ENCODE results near the gene CST4. TPM values are rescaled to one million over a fixed set of nuclear protein-coding genes. Genes with fewer than 3 reads are reported as not detected.

Gene CST4
- total and polyA plus RNA-seq, 2 donors (not counting 3 experiments of a cell fraction or from before 2014, with no cell fraction given), result not detected

- Histone ChIP-seq H3K9ac (replicated peaks; ENCODE audit: extremely low read depth, insufficient read depth, low read length) (no peak overlapping the region), H3K27ac (ENCODE audit: insufficient read depth, low read depth, low read length) (no peak overlapping the region), H3K27me3 (ENCODE audit: control insufficient read depth in 2 of 2, insufficient read depth in 2 of 2, low read length in 2 of 2) (no peaks in the 10 kb centered on the region), H3K79me2 (ENCODE audit: control insufficient read depth, insufficient read depth, low read length) (no peaks in the 10 kb centered on the region), H3K4me3 (replicated peaks in 1 of 3; ENCODE audit: insufficient read depth in 1 of 3, low read depth in 1 of 3, low read length in 3 of 3) (no peak overlapping the region), H2AFZ (ENCODE audit: low read depth, low read length) (peak overlapping the region; percentile 20), H3K4me1 (ENCODE audit: control insufficient read depth, extremely low read depth, insufficient read depth, low read length) (peaks cover 9% of the 10 kb centered on the region), H3K9me1 (replicated peaks; ENCODE audit: control insufficient read depth, extremely low read depth, insufficient read depth, low read length) (no peaks in the 10 kb centered on the region), H3K36me3 (ENCODE audit: control insufficient read depth in 2 of 2, extremely low read depth in 1 of 2, insufficient read depth in 2 of 2, low read length in 2 of 2) (no peaks in the 10 kb centered on the region), H4K20me1 (replicated peaks; ENCODE audit: control insufficient read depth, extremely low read depth, insufficient read depth, low read length) (no peaks in the 10 kb centered on the region), H3K4me2 (ENCODE audit: insufficient read depth, low read length) (no peak overlapping the region), H3K9me3 (replicated peaks; ENCODE audit: control insufficient read depth, insufficient read depth, low read length) (no peaks in the 10 kb centered on the region)
- FAIRE-seq, result no peak
- no TSS peak for BruUV-seq (replicated peaks)
- dilution Hi-C loops (cut with MboI; ENCODE audit: extremely low pct_ligation_motif_present, low sequenced_read_pairs), result no loop called here
- CTCF ChIA-PET, result interaction anchor here (1.3 kb wide), 1 partner anchor 12 kb away, joined by 6 read pairs; no protein-coding TSS in a partner anchor
- TF ChIP-seq FOS (IDR thresholded peaks at IDR 0.05; ENCODE audit: borderline replicate concordance, insufficient read depth, low read length) (no peak), MYC (IDR thresholded peaks at IDR 0.05; ENCODE audit: low read depth, low read length) (no peak), CTCF (IDR thresholded peaks at IDR 0.05; ENCODE audit: extremely low read depth in 1 of 2, insufficient read depth in 1 of 2, low read depth in 1 of 2, low read length in 2 of 2) (no peak), JUN (IDR thresholded peaks at IDR 0.05; ENCODE audit: borderline replicate concordance, insufficient read depth, insufficient read length, low read depth) (no peak), POLR2AphosphoS5 (IDR thresholded peaks at IDR 0.05; ENCODE audit: insufficient read depth, low read depth, low read length) (no peak), MAX (IDR thresholded peaks at IDR 0.05; ENCODE audit: insufficient read depth, insufficient read length) (no peak), GATA2 (IDR thresholded peaks at IDR 0.05; ENCODE audit: insufficient read depth, insufficient read length, low read depth, low read length) (no peak), EZH2 (IDR thresholded peaks at IDR 0.05; ENCODE audit: borderline replicate concordance, low read depth, low read length, severe bottlenecking) (no peak), POLR2A (IDR thresholded peaks at IDR 0.05; ENCODE audit: low read depth, low read length) (no peak)
- intact Hi-C loops (cut with micrococcal nuclease), result no loop called here
- DNase-seq (ENCODE audit: low read depth, low spot score), result no peak
- POLR2A ChIA-PET, result no interaction called here
Observed at GRCh38 chr20:23655491-23656211, 33.2 kb downstream of the CST4 start.
